ENCODE results near the gene LMBR1. TPM values are rescaled to one million over a fixed set of nuclear protein-coding genes. Genes with fewer than 3 reads are reported as not detected.
"Not testable (repeated sequence)": the region's sequence is repeated elsewhere in the genome, so short reads cannot be mapped to it uniquely, and the experiment has no call there.

LMBR1 gene
- total RNA-seq, 1 experiment from 2014 or later = 47.2 TPM

DNA sequence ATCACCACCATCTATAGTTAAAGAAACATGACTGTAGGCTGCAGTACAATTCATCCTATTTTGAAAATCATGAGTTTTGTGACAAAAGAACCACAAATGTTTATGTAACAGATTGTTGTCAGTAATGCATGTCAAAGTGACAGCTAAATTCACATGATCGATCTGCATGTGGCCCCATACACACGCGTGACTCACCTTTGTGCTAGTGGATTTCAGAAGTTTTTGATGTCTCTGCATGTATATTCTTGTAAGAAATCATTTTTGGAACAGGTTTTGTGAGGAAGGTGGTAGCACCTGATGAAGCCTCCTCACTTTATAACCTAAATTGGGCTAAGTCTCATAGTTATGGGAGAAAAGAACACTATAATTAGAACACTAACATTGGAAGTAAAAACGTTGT, 235.3 kb downstream of the LMBR1 start:
- DNase-seq (ENCODE audit: low spot score) = no peak

DNA sequence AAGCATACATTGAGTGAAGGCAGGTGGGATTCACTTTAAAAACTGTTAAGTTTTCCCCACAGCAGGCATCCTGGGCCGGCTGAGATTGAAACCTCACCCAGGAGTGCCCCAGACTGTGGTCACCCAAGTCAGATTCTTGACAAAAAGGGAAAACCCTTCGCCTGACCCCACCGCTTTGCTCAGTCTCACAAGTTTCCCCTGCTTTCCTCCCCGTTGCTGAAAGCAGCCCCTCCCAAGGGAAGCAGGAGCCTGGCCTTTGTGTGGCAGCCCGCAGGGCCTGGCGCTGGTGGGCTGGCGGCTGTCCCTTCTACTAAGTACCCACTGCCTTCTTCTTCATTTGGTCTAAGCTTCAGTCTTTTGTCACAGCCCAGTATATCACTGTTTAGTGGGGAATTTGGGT, 236.4 kb downstream of the LMBR1 start:
- no peak for DNase-seq (ENCODE audit: low spot score)

DNA sequence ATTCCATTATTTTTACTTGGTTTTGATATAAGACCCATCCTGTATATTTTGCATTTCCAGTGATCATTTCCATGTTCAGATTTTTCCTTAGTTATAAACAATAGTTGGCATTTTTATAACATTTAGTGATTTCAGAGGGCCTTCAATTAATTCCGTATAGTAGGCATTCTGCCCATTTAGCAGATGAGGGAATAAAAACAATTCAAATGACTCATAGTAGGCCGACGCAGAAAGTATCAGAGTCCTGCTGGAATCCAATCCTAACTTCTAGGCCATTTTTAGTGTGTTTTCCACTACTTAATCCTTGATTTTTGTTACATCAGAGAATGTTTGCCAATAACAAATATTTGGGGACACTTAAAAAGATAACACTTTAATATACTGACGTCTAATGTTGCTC, 237.0 kb downstream of the LMBR1 start:
- DNase-seq (ENCODE audit: low spot score) = no peak

DNA sequence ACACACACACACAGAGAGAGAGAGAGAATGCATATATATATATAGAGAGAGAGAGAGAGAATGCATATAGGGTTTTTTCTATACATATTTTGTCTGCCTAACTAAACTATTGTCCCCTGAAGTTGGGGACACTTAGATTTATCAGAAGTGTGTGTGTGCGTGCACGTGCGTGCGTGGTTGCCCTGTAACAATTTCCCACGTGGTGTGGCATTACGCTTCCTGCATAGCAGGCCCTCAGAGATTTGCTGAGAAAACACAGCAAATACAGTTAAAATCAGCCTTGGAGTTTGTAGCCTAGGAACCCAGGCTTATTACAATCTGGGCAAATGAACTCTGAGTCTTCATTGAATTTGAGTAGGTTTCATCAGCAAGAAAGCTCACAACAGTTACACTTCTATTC, 237.7 kb downstream of the LMBR1 start:
- no peak for DNase-seq (ENCODE audit: low spot score)

DNA sequence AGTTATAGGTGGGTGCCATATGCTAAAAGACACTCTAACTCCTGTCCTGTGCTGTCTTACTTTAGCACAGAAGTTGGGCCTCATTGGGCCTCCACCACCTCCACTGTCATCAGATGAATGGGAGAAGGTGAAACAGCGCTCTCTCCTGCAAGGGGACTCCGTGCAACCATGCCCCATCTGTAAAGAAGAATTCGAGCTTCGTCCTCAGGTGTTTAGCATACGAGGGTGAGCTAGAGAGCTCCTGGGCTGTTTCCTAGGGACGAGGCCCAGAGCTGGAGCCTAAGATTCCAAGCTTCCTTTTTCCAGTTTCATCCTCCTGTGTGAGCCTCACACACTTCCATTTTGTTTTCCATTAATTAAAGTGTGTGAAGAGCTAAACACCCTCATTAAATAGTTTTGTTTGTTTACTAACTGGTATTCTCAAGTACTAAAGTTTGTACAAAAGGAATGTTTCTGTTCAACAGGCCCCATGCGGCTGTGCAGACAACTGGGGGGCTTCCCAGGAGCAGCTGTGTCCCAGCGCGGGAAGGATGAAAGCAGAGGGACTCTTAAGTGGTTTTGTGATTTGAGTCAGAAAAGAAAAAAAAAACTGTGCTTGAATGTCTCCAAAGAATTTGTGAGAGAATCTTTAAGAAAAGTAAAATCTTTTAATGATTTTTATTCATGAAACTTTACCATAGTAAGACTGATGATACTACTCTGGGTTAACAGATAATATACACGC, 238.3 kb downstream of the LMBR1 start:
- no peak for DNase-seq (ENCODE audit: low spot score)

DNA sequence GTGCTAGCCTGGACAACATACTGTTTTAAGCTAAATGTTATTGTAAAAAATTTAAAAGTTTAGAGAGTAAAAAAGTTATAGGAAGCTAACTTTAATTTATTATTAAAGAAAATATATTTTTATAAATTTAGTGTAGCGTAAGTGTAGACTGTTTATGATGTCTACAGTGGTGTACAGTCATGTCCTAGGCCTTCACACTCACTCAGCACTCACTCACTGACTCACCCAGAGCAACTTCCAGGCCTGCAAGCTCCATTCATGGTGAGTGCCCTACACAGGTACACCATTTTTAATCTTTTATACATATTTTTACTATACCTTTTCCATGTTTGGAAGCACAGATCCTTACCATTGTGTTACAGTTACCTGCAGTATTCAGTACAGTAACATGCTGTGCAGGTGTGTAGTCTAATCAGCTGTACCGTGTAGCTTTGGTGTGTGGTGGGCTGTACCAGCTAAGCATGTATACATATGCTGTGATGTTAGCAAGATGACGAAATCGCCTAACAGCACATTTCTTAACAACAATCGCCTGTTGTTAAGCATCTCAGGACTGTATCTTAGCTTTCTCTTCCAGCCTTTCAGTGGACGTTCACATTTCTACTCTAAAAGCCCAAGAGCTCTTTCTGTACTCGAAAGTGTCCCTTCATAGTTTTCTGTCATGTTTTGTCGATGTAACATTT, 240.0 kb downstream of the LMBR1 start:
- no peak for DNase-seq (ENCODE audit: low spot score)

DNA sequence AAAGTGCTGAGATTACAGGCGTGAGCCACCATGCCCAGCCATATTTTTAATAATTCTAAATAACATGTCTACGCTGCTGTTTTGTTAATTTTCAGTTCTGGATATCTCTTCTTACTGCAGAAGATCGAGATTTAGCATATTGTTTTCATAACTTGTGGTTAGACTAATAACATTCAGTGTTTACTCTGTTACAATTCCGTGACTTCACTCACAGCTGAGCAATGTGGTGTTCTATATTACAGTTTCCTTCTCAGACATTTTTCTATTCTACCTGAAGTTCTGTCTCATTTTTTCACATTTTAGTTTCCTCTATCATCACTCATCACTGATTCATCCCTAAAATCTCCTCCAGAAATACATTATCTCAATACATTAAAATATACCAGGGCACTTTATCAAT, 241.5 kb downstream of the LMBR1 start:
- no peak for DNase-seq (ENCODE audit: low spot score)

DNA sequence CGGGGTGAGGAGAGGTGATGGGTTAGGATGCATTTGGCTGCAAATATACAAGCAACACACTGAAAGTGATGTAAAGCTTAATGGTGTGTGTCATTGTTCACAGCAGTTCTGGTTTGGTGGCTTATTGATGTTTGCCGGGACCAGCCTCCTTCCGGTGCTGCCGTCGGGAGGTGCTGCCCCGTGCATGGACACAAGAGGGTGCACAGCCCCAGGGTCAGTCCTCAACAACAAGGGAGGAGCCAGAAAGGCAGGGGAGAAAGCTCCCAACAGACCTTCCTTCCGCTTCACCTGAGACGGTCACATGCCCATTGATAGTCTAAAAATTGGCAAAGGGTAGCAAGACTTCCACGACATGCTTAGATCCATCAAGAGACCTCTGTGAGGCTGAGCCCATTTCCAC, 242.9 kb downstream of the LMBR1 start:
- no peak for DNase-seq (ENCODE audit: low spot score)

DNA sequence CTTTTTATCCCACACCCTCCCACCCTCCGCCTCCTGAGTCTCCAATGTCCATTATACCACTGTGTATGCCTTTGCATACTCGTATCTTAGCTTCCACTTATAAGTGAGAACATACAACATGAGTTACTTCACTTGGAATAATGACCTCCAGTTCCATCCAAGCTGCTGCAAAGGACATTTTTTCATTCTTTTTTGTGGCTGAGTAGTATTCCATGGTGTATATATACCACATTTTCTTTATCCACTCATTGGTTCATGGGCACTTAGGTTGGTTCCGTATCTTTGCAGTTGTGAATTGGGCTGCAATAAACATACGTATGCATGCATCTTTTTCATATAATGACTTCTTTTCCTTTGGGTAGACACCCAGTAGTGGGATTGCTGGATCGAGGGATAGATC, 245.7 kb downstream of the LMBR1 start:
- DNase-seq (ENCODE audit: low spot score) = not testable (repeated sequence)

DNA sequence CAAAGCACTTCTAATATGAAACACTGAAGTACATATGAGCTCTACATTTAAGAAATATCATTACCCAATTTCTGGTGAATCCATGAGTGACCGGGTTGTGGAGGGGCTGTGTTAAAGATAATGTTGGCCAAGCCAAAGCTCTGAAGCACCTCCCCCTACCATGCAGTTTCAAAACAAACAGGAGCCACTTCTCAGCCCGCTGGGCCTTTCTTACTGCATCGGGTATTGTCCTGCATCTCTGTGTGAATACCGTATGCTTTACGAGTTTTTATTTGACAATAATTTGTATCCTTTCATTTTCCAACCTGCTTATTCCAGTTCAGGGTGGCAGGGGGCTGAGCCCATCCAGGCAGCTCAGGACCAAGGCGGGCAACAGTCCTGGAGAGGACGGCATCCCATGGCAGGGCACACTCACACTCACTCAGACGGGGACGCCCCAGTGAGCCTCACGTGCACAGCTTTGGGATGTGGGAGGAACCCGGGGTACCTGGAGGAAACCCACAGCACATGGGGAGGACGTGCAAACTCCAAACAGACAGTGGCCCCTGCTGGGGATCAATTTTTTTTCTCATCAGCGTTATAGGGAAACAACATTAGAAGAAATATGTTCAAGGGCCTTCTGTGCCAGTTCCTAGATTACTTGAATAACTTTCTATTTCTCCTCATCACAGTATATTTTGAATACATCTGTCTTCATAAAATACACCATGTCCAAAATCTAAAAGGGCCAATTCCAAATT, 250.5 kb downstream of the LMBR1 start:
- no peak for DNase-seq (ENCODE audit: low spot score)

DNA sequence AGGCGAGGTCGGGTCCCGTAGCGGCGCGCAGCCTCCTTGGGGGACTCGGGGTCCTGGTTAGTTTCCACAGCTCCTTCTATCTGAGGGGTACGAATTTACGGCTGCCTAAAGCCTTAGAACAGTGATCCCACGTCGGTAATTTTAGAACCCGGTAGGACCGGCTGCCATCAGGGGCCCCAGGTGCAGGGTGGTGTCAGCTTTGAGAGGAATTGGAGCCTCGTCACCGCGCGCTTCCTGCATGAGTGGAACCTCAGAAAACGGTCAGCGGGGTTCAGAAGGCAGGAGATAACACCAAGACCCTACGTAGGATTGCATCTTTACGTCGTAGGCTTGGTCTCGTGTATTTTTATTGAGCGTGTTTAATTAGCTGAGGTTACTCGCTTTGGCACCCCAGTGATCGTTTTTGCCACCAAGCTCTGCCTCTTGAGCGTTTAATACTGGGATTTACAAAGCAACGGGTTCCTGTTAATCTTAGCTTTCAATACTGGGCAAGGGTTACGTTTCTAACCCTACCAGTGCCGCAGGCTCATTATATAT, 252.0 kb downstream of the LMBR1 start:
- DNase-seq (ENCODE audit: low spot score) = no peak

DNA sequence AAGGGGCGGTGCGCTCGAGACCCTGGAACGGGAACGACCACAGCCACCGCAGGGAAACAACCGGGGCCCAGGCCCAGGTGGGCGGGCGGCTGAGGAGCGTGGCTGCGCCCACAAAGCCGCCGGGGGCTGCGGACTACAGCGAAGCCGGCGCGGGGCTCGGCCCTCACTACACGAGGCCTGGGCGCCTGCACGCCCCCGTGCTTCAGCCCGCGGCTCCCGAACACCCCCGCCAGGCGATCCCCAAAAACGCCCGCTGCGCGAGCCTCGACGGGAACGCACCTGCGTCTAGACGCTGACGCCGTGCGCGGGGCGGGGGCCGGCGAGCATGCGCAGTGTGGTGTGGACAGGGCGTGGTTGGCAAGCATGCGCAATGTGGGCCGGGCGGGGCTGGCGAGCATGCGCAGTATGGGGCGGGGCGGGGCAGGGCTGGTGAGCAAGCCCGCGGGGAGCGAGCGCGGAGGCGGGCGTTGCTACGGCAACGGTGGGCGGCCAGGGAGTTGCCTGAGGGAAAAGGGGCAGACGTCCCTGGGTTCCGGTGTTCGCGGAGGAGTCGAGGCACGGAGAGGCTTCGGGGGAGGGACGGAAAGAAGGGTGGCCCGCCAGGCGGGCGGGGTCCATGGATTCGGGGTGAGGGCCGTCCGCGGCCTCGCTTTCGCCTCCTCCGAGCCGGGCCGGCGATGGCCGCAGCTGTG, 252.6 kb downstream of the LMBR1 start, which contains the start of gene RNF32:
Gene RNF32, plus strand, starts transcription at position 518 of the 692 bp plus-strand sequence. CDS start 3,104 bp downstream, outside the sequence.
- DNase-seq (ENCODE audit: low spot score) = no peak

DNA sequence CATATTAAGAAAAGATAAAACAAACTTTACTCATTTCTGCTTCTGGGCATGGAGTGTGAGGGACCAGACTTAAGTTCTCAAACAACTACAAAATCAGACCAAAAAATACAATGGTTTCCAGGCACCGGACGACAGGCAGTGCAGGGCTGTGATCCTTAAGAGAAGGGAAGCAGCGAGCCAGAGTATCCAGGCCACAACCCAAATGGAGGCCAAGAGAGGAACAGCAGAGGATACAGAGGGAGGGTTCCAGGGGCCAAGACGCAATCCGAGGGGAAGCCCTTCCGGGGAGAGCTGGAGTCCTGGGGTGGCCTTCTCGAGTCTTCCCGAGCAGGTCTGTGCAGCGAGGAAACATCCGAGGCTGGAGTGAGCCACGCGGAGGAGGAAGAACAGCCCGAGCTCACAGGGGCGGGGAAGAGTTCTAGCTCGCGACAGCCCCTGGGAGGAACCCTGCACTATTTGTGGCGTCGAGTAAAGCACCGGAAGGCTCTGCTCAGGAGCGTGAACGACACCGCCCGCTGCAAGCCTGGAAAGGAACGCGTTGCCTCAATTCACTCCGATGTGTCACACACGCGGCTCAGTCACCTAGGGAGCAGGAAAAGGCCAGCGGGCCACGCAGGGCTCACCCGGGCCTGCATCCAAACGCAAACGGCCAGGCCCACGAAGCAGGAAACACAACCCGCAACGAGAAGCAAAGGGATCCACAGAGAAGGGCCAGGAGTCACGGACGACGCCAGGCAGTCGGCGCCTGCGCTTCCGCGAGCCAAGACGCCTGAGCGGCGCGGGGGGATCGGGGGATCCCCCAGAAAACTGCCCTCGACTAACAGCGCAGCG, 253.3 kb downstream of the LMBR1 start:
- DNase-seq (ENCODE audit: low spot score) = no peak

DNA sequence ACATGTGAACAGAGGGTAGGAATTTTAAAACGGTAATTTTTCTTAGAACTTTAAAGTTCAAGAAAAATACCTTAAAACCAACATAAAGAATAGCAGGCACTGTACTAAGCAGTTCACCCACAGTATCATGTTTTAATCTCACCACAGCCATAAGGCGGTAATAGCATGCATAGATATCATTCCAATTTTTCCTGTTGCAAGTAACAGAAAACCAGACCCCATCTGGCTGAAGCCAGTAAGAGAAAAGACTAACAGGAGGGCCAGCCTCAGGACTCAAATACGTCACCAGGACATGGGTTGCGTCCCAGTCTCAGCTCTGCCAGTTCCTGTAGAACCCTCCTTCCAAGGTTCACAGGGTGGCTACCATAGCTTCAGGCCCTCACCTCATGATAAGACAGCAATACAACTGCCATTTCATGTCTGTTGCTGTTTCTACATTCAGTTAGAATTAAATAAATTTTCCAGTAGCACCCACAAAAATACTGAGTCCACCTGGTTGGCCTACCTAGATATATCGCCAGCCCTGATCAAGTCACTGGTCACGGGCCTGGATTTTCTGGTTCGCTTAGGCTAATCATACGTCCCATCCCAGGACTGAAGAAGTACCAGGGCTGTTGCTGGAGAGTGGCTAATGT, 254.4 kb downstream of the LMBR1 start:
- no peak for DNase-seq (ENCODE audit: low spot score)

DNA sequence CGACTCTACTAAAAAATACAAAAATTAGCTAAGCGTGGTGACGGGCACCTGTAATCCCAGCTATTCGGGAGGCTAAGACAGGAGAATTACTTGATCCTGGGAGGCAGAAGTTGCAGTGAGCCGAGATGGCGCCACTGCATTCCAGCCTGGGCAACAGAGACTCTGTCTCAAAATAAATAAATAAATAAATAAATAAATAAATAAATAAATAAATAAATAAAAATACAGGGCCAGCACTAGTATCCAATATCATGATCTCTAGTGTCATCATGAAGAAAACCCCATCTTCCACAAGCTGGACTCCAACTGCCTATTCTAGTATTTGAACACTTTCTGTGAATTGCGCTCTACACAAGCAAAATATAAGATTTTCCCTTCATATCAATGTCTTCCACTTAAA, 255.9 kb downstream of the LMBR1 start:
- DNase-seq (ENCODE audit: low spot score) = not testable (repeated sequence)

DNA sequence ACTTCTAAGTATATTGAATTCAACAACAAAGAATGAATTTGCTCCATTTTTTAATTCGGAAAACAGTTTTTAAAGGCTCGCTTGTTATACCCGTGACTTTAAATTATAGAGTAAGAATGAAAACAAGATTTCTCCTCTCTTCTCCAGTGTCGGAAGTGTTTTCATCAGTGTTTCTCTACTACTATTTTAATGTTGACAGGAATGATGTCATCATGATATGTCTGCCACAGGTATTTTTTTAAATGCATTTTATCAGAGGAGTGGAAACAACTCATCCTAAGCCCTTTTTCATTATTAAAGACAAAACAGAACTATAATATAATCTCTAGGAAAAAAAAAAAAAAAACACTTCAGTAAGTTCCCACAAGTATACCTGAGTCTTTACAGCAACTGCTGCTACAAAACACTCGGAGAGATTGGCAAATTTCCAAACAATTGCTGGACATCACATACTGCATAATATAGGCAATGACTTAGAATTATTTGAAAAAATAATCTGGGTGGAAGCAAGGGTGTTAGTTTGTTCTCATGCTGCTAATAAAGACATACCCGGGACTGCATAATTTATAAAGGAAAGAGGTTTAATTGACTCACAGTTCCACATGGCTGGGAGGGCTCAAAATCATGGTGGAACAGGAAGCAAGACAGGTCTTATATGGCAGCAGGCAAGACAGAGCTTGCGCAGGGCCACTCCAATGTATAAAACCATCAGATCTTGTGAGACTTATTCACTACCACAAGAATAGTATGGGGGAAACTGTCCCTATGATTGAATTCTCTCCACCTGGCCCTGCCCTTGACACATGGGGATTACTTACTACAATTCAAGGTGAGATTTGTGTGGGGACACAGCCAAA, 257.2 kb downstream of the LMBR1 start:
- DNase-seq (ENCODE audit: low spot score) = no peak

DNA sequence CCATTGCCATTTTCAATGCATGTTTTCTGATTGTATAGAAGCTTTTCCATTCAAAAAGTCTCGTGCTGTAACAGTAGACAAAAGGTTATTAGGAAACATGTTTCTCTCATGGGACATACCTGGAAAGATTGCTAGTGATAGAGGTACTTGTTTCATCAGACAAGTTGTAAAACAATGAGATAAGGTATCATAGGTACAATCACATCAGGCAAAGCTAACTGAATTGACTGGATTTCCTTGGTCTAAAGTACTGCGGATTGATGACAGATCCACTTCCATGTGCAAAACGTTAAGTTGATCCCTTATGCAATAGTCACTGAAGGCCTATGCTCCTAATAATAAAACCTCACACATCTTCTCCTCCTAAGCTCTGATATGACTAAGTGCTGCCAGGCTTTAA, 258.9 kb downstream of the LMBR1 start:
- DNase-seq (ENCODE audit: low spot score) = no peak

DNA sequence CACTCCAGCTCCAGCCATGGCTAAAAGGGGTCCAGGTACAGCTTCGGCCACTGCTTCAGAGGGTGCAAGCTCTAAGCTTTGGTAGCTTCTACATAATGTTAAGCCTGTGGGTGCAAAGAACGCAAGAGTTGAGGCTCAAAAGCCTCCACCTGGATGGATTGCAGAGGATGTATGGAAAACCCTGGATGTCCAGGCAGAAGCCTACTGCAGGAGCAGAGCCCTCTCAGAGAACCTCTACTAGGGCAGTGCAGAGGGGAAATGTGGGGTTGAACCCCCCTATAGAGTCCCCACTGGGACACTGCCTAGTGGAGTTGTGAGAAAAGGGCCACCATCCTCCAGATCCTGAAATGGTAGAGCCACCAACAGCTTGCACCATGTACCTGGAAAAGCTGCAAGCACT, 263.1 kb downstream of the LMBR1 start:
- no peak for DNase-seq (ENCODE audit: low spot score)

DNA sequence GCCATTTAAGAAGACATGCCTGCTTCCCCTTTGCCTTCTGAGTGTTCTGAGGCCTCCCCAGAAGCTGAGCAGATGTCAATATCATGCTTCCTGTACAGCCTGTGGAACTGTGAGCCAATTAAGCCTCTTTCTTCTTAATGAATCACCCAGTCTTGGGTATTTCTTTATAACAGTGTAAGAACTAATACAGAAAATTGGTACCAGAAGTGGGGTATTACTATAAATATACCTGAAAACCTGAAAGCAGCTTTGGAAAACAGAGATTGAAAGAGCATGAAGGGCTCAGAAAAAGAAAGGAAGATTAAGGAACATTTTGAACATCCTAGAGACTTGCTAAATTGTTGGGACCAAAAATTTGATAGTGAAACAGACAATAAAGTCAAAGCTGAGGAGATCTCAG, 264.4 kb downstream of the LMBR1 start:
- DNase-seq (ENCODE audit: low spot score) = no peak

Data from A172 (cell line).